Dendritic cell treated with granulocyte-macrophage colony-stimulating factor and Interleukin-4, amounts not matched to agents 40 ng/mL and 50 ng/mL, for 4 days (primary cell): ENCODE results near the gene SCAF11.
"Not testable (repeated sequence)": the region's sequence is repeated elsewhere in the genome, so short reads cannot be mapped to it uniquely, and the experiment has no call there.

Experiments used
- H3K27ac Mint-ChIP-seq: one replicate; pipeline ENCODE4 v1.8.0; 2022; ENCODE audit warnings: mild to moderate bottlenecking, mixed read lengths
- H3K27me3 Mint-ChIP-seq: one replicate; pipeline ENCODE4 v1.8.0; 2022; ENCODE audit warnings: mild to moderate bottlenecking, mixed read lengths
- H3K36me3 Mint-ChIP-seq: one replicate; pipeline ENCODE4 v1.8.0; 2022; ENCODE audit warnings: low read depth, mixed read lengths
- H3K4me1 Mint-ChIP-seq: one replicate; pipeline ENCODE4 v1.8.0; 2022; ENCODE audit warnings: low read depth, mixed read lengths
- H3K4me3 Mint-ChIP-seq: one replicate; pipeline ENCODE4 v1.8.0; 2022; ENCODE audit warnings: mild to moderate bottlenecking, moderate library complexity, mixed read lengths
- H3K9me3 Mint-ChIP-seq: one replicate; pipeline ENCODE4 v1.8.0; 2022; ENCODE audit warnings: mixed read lengths
- intact Hi-C: fragments of 100-400 bp; cut with micrococcal nuclease; formaldehyde crosslinking; loops from one replicate; pipeline ENCODE4 v1.15.0; 2022

Gene SCAF11, protein sequence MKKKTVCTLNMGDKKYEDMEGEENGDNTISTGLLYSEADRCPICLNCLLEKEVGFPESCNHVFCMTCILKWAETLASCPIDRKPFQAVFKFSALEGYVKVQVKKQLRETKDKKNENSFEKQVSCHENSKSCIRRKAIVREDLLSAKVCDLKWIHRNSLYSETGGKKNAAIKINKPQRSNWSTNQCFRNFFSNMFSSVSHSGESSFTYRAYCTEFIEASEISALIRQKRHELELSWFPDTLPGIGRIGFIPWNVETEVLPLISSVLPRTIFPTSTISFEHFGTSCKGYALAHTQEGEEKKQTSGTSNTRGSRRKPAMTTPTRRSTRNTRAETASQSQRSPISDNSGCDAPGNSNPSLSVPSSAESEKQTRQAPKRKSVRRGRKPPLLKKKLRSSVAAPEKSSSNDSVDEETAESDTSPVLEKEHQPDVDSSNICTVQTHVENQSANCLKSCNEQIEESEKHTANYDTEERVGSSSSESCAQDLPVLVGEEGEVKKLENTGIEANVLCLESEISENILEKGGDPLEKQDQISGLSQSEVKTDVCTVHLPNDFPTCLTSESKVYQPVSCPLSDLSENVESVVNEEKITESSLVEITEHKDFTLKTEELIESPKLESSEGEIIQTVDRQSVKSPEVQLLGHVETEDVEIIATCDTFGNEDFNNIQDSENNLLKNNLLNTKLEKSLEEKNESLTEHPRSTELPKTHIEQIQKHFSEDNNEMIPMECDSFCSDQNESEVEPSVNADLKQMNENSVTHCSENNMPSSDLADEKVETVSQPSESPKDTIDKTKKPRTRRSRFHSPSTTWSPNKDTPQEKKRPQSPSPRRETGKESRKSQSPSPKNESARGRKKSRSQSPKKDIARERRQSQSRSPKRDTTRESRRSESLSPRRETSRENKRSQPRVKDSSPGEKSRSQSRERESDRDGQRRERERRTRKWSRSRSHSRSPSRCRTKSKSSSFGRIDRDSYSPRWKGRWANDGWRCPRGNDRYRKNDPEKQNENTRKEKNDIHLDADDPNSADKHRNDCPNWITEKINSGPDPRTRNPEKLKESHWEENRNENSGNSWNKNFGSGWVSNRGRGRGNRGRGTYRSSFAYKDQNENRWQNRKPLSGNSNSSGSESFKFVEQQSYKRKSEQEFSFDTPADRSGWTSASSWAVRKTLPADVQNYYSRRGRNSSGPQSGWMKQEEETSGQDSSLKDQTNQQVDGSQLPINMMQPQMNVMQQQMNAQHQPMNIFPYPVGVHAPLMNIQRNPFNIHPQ (N-terminal part only)

DNA sequence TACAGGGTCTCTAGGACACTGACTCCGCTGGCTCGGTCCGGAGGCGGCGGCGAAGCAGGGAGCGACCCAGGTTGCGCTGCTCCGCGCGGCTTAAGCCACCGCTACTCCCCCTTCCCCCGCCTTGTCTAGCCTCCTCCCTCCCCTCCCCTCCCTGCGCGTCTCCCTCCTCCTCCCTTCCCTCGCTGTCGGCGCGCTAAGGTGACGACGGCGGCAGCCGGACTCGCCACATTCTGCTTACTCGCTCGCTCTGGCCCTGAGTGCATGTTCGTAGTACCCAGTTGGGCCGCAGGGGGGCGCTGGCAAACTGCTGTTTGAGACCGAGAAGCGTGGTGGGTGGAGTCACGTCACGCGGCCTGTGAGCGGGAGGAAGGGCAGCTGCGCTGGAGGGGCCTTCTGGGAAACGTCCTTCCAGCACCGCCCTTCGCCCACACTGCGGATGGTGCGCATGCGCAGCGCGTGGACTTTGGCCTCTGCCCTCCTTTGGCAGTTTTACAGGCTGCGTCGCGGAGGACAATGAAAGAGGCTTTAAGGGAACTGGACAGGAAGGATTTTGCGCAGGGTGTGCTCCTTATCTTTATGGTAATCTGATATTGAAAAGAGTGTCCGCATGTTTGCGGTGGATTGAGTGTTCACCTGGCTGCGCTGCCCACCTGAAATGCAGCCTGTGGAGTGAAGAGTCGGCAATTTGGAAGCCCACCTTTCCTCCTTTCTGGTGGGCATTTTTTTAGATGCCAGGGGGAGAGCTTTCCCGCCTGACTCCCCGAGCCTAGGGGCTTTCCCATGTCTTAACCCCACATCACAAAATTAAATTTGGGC is at the start of gene SCAF11:
Gene SCAF11 (minus strand): TSS at position 107 of the 816 bp plus-strand sequence. CDS start 26,407 bp downstream, outside the sequence.
- Mint-ChIP-seq H3K27ac (peak within 1 kb of the TSS; percentile 99), H3K27me3 (no peaks in the 10 kb centered on the region), H3K4me1 (peaks cover 40% of the 10 kb centered on the region), H3K4me3 (peak within 1 kb of the TSS; percentile 99), H3K36me3 (peaks cover 51% of the 10 kb centered on the region), H3K9me3 (peaks cover 9% of the 10 kb centered on the region)
- intact Hi-C loops = loop anchor here (2.0 to 10.0 kb wide), 4 partner anchors 264 to 674 kb away; partner anchors contain the start of gene SLC38A2

DNA sequence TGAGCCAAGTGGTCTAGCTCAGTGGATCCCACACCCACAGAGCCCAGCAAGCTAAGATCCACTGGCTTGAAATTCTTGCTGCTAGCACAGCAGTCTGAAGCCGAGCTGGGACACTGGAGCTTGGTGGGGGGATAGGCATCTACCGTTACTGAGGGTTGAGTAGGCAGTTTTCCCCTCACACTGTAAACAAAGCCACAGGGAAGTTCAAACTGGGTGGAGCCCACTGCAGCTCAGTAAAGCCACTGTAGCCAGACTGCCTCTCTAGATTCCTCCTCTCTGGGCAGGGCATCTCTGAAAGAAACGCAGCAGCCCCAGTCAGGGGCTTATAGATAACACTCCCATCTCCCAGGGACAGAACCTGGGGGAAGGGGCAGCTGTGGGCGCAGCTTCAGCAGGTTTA is 46.7 kb upstream of the SCAF11 start:
- H3K9me3 Mint-ChIP-seq, H3K36me3 Mint-ChIP-seq, H3K27ac Mint-ChIP-seq, H3K27me3 Mint-ChIP-seq, H3K4me3 Mint-ChIP-seq, H3K4me1 Mint-ChIP-seq, intact Hi-C loops: not testable (repeated sequence)

DNA sequence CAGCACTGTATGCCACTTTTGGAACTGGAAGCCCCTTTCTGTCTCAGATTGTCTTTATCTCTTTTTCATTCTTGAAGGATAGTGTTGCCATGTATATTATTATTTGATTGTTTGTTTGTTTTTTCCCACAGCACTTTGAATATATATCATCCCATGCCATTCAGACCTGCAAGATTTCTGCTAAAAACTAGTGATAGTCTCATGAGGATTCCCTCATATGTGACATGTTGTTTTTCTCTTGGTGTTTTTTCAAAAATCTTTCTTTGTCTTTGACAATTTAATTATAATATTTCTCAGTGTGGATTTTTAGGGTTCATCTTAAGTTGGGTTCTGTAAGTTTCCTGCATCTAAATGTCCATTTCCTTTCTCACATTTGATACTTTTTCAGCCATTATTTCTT is 36.8 kb upstream of the SCAF11 start:
- intact Hi-C loops = no loop called here
- H3K36me3 Mint-ChIP-seq = no peaks in the 10 kb centered on the region
- H3K4me1 Mint-ChIP-seq = no peaks in the 10 kb centered on the region
- no peak overlapping the region for H3K4me3 Mint-ChIP-seq
- no peaks in the 10 kb centered on the region for H3K27me3 Mint-ChIP-seq
- no peak overlapping the region for H3K27ac Mint-ChIP-seq
- peaks cover 56% of the 10 kb centered on the region for H3K9me3 Mint-ChIP-seq

DNA sequence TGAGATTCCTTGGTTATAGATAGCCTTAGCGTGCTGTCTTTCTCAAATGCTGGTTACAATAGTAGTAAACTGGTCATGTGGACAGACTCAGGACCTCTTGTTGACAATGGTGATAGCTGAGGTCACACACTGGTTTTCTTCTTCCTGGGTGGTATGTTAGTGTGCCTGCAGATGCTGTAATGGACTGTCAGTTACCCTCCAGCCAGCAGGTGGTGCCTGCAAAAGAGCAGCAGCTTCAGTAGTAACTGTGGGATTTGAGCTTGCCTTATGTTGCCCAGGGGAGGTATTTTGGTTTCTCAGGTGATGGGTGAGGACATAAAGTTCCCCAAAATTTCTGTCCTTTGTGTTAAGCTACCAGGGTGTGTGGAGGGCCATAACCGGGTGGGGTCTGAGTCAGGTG is 33.7 kb upstream of the SCAF11 start:
- Mint-ChIP-seq H3K4me1 (no peaks in the 10 kb centered on the region), H3K27me3 (peaks cover 1% of the 10 kb centered on the region), H3K36me3 (no peaks in the 10 kb centered on the region), H3K9me3 (peaks cover 68% of the 10 kb centered on the region), H3K4me3 (no peak overlapping the region), H3K27ac (no peak overlapping the region)
- intact Hi-C loops = no loop called here

DNA sequence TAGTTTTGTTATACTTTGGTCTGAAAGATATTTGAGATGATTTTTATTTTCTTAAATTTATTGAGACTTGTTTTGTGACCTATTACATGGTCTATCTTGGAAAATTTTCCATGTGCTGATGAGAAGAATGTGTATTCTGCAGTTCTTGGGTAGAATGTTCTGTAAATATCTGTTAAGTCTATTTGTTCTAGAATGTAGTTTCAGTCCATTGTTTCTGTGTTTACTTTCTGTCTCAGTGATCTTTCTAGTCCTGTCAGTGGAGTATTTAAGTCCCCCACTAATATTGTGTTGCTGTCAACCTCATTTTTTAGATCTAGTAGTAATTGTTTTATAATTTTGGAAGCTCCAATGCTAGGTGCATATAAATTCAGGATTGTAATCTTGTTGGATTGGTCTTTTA is 30.4 kb upstream of the SCAF11 start:
- Mint-ChIP-seq H3K4me3 (no peak overlapping the region), H3K4me1 (no peaks in the 10 kb centered on the region), H3K36me3 (no peaks in the 10 kb centered on the region), H3K27me3 (peaks cover 1% of the 10 kb centered on the region), H3K9me3 (peaks cover 51% of the 10 kb centered on the region), H3K27ac (no peak overlapping the region)
- intact Hi-C loops = no loop called here

DNA sequence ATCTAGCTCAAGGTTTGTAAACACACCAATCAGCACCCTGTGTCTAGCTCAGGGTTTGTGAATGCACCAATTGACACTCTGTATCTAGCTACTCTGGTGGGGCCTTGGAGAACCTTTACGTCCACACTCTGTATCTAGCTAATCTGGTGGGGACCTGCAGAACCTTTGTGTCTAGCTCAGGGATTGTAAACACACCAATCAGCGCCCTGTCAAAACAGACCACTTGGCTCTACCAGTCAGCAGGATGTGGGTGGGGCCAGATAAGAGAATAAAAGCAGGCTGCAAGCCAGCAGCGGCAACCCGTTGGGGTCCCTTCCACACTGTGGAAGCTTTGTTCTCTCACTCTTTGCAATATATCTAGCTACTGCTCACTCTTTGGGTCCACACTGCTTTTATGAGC is 28.3 kb upstream of the SCAF11 start:
- H3K4me3 Mint-ChIP-seq, H3K27ac Mint-ChIP-seq, H3K36me3 Mint-ChIP-seq, H3K27me3 Mint-ChIP-seq, intact Hi-C loops, H3K4me1 Mint-ChIP-seq: not testable (repeated sequence)
- H3K9me3 Mint-ChIP-seq = peaks cover 33% of the 10 kb centered on the region

DNA sequence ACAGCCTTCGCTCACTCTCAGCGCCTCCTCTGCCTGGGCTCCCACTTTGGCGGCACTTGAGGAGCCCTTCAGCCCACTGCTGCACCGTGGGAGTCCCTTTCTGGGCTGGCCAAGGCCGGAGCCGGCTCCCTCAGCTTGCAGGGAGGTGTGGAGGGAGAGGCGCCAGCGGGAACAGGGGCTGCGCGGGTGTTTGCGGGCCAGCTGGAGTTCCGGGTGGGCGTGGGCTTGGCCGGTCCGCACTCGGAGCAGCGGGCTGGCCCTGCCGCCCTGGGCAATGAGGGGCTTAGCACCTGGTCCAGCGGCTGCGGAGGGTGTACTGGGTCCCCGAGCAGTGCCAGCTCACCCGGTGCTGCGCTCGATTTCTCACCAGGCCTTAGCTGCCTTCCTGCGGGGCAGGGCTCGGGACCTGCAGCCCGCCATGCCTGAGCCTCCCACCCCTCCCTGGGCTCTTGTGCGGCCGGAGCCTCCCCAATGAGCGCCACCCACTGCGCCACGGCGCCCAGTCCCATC is 27.5 kb upstream of the SCAF11 start:
- H3K4me1 Mint-ChIP-seq, H3K36me3 Mint-ChIP-seq, H3K4me3 Mint-ChIP-seq, H3K27me3 Mint-ChIP-seq, intact Hi-C loops, H3K27ac Mint-ChIP-seq: not testable (repeated sequence)
- H3K9me3 Mint-ChIP-seq = peaks cover 33% of the 10 kb centered on the region

DNA sequence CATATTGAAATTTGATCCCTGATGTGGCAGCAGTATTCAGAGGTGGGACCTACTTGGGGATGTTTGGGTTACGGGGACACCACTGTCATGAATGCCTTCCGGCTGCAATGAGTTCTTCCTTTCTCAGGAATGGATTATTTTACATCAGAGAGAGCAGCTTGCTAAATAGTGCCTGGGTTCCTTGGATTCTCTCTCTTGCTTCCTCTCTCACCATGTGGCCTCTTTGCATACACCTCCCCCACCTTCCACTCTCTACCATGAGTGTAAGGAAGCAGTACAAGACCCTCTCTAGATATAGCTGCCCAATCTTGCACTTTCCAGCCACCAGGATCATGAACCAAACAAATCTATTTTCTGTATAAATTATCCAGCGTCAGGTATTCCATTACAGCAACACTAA is 15.4 kb upstream of the SCAF11 start:
- H3K36me3 Mint-ChIP-seq = no peaks in the 10 kb centered on the region
- H3K4me1 Mint-ChIP-seq = no peaks in the 10 kb centered on the region
- no peak overlapping the region for H3K27ac Mint-ChIP-seq
- no peak overlapping the region for H3K4me3 Mint-ChIP-seq
- intact Hi-C loops = loop anchor here (10.0 kb wide), 1 partner anchor 241 kb away; no protein-coding TSS in a partner anchor
- peaks cover 1% of the 10 kb centered on the region for H3K27me3 Mint-ChIP-seq
- H3K9me3 Mint-ChIP-seq = no peaks in the 10 kb centered on the region

DNA sequence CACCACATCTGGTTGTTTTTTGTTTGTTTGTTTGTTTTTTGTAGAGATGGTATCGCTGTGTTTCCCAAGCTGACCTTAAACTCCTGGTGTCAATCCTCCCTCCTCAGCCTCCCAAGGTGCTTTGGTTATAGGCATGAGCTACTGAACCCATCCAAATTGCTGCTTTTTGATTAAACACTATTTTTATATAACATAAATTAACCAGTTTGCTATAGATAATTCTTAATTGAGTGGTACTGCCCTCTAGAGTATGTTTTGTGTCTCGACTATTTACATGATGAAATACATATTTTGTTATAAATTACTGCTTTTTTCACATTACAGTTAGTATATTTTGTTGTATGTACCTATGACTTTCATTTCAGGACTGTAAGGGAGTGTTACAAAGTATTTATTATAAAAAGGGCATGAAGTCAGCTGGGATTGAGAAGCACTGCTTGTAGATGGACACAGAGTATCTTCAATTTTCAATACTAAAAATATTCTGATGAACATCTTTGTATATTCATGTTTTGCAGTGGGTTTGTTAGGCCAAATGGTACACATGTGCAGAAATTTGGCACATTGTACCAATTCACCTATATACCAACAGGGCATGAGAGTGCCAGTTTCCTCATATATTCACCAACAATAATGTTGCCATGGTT is 14.9 kb upstream of the SCAF11 start:
- no peaks in the 10 kb centered on the region for H3K9me3 Mint-ChIP-seq
- H3K4me3 Mint-ChIP-seq = no peak overlapping the region
- intact Hi-C loops = loop anchor here (10.0 kb wide), 1 partner anchor 240 kb away; no protein-coding TSS in a partner anchor
- no peaks in the 10 kb centered on the region for H3K36me3 Mint-ChIP-seq
- no peaks in the 10 kb centered on the region for H3K4me1 Mint-ChIP-seq
- peaks cover 1% of the 10 kb centered on the region for H3K27me3 Mint-ChIP-seq
- no peak overlapping the region for H3K27ac Mint-ChIP-seq

DNA sequence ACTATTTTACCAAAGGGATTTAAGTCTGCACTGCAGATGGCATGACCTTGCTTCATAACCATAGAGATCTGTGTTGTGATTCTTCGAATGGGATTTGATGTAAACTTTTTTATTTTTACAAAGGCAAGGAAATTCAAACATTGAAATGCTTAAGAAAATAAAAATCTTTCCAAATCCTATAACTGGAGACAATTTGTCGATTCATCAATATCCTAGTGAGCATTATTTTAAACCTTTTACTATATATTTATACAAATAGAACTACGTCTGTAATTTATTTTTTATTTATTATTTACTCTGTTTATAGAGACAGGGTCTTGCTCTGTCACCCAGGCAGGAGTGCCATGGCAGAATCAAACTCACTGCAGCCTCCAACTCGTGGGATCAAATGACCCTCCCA is 14.3 kb upstream of the SCAF11 start:
- Mint-ChIP-seq H3K27me3 (peaks cover 1% of the 10 kb centered on the region), H3K36me3 (no peaks in the 10 kb centered on the region), H3K27ac (no peak overlapping the region), H3K9me3 (no peaks in the 10 kb centered on the region), H3K4me3 (no peak overlapping the region), H3K4me1 (no peaks in the 10 kb centered on the region)
- intact Hi-C loops = loop anchor here (10.0 kb wide), 1 partner anchor 240 kb away; no protein-coding TSS in a partner anchor

DNA sequence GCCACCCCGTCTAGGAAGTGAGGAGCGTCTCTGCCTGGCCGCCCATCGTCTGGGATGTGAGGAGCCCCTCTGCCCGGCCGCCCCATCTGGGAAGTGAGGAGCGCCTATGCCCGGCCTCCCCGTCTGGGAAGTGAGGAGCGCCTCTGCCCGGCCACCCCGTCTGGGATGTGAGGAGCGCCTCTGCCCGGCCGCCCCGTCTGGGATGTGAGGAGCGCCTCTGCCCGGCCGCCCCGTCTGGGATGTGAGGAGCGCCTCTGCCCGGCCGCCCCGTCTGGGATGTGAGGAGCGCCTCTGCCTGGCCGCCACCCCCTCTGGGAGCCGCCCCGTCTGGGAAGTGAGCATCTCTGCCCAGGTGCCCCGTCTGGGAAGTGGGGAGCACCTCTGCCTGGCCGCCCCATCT is 9.7 kb upstream of the SCAF11 start:
- not testable (repeated sequence) for H3K9me3 Mint-ChIP-seq, H3K27me3 Mint-ChIP-seq, H3K4me3 Mint-ChIP-seq, H3K27ac Mint-ChIP-seq, H3K4me1 Mint-ChIP-seq, H3K36me3 Mint-ChIP-seq
- intact Hi-C loops = loop anchor here (10.0 kb wide), 1 partner anchor 235 kb away; no protein-coding TSS in a partner anchor

DNA sequence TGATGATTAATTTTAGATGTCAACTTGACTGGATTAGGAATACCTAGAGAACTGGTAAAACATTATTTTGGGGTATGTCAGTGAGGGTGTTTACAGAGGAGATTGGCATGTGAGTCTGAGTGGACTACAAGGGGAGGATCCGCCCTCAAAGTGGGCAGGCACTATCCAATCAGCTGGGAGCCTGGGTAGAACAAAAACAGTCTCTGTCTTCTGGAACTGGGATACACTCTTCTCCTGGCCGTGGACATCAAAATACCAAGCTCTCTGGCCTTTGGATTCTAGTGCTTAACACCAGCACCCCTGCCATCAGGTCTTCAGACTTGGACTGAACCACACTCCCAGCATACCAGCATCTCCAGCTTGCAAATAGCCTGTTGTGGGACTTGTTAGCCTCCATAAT is 4.4 kb upstream of the SCAF11 start:
- intact Hi-C loops = loop anchor here (10.0 kb wide), 2 partner anchors 450 to 670 kb away; no protein-coding TSS in a partner anchor
- peaks cover 11% of the 10 kb centered on the region for H3K4me1 Mint-ChIP-seq
- no peaks in the 10 kb centered on the region for H3K27me3 Mint-ChIP-seq
- H3K9me3 Mint-ChIP-seq = no peaks in the 10 kb centered on the region
- H3K36me3 Mint-ChIP-seq = peaks cover 24% of the 10 kb centered on the region
- no peak overlapping the region for H3K27ac Mint-ChIP-seq
- H3K4me3 Mint-ChIP-seq = no peak overlapping the region
